Measurements from ENCODE around the gene RYR3.

RYR3 gene

DNA sequence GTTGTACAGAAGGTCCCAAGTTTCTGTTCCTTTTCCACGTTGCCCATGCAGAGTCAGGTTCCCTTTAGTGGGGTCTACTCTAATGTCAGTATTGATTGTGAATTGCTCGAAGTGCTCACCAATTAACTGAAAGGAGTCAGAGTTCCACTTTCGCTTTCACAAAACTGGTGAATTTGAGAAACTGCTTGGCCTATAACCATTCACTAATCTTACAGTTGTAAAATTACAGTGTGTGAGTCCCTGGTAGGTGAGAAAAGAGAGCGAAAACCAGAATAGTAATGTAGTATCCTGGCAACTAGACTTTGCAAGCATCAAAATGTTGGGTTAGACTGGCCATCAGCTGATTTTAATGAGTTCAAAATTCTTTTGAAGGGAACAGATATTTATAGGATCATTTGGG, 420.0 kb downstream of the RYR3 start:
- DNase-seq: no peak

DNA sequence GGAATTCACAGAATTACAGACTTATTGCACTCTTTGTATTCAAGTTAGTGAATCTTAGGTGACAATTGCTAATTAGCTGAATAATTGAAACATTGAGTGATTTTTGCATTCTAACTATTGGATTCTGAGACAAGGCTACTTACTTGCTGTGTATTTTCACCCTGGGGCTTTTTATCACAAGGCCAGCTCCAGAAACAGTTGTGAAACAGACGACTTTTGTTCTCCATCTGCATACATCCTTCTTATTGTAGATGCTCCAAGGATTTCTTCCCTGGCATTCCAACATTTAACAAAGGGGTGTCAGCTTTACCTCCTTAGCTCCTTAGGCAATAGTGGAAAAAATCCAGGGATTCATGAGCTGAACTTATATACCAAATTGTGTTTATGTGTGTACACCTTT, 424.4 kb downstream of the RYR3 start:
- no peak for DNase-seq

DNA sequence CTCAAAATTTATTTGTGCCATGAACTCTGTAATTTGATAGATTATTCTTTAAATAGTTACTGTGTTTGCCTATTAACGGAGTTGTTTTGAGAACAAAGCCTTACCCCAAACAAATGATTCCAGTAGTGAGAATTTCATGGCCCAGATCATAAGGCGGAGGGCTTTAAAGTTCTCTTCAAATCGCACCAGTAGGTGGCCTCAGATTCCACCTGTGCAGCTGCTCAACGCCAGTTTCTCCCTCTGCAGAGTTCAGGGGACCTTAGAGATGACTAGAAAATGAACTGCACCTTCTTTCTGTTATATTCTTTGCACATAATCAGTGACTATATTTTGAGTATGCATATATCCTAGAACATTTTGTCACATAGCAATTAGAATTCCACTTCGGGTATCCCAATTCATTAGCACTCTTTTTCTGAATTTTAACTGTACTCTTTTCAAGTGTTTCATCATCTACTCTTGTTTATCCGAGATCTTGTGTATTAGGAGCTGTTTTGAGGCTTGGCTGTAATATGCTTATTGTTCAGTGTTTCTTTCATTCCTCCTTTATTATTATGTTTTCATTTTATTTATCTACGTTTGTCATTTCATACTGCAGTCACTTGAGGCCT, 425.0 kb downstream of the RYR3 start:
- no peak for DNase-seq

DNA sequence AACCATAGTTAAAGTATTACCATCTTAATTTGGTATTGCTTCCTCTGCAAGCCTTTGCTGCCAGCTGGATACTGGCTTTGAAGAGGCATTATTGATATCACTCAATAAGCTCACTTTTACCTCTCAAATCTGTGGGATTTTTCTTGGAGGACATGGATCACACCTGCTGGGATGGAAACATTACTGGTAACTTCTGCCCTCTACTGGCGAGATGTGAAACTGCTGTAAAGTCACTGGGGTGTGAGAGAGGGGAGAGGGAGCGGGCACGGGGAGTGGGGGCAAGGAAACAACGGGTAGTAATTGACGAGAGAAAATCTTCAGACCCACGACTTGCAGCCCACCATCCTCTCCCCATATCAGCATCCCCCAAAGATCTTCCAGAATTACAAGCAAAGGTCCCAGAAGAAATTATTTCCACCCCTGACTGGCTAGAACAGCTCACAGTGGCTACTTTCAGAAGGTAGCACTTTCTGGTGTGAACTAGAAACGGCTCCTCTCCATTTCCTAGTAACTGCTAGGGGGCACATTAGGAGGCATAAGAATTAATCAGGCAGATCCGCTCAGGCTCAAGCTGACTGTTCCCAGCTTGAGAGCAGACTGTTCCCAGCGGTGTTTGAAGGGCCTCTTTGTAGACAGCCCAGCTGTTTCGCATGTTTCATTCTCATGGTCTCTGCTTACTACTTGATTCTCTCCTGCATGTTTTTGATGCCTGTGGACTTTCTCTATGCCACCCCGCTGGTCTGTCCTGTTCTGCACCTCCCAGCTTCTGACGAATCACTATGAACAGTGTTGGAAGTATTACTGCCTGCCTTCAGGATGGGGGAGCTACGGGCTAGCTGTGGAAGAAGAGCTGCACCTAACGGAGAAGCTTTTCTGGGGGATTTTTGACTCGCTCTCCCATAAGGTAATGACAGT, 427.2 kb downstream of the RYR3 start:
- no peak for DNase-seq

DNA sequence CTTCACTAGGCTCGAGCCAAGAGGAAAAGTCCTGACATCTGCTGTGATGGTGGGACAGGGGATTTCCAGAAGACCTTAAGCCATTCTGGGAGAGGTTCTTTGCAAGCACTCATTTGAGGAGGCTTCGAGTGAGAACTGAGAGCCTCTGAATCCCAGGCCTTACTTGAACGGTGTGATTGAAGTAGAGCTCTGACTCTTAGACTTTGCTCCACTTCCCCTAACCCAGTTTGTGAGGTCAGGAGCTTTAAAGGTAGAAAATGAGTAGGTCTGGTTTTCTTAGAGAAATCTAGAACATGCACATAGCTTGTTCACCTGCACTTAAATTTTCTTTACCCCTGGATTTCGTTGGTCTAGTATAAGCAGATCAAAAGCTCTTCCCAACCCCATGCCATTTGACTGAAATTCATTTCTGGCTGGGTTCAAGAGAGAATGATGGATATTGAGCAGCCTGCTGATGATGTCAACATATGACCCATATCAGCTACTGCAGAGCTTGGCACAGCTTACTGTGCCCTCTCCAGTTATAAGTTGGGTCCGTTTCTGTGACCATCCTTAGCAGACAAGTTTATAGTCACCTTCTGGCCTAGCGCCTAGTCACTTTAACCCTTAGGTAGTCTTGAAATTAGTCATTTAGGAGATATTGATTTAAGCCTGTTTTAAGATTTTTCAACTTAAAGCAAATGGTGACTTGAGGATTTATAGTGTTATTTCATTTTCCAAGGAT, 428.3 kb downstream of the RYR3 start:
- DNase-seq: no peak

DNA sequence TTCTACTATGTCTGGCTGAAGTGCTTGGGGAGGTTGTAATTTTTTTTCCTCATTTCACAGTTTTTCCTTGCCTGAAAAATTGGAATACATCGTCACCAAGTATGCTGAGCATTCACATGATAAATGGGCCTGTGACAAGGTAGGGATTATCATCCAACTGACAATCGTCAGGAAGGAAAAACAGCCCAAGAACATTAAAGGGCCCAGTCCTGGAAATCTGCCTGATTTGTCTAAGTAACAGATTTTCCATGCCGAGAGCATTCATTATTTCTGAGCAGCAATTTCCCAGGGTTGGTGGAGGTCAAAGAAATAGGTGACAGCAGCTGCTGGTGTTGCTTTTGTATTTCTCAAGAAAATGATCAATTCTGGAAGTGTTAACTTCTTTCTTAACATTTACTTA, 431.5 kb downstream of the RYR3 start:
- no peak for DNase-seq

DNA sequence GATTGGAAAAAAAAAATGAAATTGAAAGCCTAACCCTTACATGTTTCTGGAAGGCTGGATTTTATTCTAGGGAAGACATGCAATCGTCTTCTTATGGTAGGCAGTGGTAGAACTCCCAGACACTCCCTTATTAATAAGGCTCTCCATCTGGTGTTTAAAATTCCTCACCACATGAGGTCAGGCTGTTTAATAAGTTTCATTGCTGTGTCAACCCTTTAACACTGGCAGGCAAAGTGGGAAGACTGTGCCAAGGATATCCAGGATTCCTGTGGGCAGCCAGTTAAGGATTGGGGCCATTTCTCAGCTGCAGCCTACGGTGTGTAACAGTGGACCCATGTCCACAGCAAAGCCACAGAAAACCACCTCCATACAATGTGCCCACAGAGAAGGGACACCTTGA, 432.0 kb downstream of the RYR3 start:
- no peak for DNase-seq

DNA sequence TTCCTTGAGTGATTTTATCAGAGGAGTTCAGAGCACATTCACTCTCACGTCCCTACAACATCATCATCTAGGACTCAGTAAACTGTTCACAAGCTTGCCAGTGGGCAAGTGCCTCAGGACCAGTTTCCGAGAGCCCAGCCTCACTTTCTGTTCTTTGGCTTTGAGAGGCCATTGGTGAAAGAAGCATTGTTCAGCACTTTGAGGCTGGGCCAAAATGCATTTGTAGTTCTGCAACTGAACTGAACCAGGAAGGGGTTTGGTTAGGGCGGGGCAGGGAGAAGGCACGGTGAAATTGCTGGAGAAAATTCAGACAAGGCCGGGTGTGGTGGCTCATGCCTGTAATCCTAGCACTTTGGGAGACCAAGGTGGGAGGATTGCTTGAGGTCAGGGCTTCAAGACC, 435.4 kb downstream of the RYR3 start:
- DNase-seq: no peak

DNA sequence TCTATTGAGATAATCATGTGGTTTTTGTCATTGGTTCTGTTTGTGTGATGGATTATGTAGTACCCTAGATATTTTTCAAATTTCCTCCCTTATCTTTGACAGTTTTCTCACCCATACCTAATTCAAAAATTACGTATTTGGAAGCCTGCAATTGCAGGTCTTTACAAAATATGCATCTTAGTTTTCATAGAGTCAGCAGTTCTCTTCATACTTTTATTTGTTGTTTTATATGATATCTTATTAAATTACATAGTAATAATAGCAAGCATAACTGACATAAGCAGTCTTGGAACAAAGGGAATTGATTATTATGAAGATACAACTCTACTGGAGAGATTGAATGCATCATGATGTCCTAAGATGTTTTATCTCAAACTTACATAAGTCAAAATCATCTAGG, 442.2 kb downstream of the RYR3 start:
- DNase-seq: no peak

DNA sequence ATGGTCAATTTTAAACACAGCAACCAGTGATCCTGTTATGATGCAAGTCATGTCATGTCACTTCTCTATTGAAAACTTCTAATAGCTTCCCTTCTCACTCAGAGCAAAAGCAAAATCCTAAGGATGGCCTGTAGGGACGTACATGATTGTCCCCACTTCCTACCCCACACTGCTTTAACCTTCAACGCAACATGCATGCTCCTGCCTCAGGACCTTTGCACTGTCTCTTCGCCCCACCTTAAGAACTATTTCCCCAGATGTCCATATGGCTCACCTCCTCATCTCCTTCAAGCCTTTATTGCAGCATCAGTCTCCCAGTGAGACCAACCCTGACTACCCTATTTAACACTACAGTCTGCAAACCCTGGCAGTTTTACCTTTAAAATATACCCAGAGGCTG, 443.5 kb downstream of the RYR3 start:
- no peak for DNase-seq

DNA sequence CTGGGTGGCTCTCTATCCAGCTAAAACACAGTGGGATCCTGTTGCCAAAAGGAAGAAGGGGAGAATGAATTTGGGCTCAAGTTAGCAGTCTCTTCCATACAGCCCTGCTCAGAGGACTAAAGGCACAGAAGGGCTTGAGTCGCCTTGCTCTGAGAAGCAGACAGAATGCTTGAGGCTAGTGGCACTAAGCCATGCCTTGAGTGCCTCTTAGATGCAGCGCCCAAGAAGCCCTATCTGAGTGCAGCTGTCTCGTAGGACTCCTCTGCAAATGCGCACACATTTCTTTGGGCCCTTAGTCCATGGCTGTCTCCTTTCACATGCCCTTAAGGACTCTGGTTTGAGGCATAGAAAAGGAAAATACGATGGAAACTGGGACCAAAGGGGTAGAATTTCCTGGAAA, 446.2 kb downstream of the RYR3 start:
- DNase-seq: no peak

DNA sequence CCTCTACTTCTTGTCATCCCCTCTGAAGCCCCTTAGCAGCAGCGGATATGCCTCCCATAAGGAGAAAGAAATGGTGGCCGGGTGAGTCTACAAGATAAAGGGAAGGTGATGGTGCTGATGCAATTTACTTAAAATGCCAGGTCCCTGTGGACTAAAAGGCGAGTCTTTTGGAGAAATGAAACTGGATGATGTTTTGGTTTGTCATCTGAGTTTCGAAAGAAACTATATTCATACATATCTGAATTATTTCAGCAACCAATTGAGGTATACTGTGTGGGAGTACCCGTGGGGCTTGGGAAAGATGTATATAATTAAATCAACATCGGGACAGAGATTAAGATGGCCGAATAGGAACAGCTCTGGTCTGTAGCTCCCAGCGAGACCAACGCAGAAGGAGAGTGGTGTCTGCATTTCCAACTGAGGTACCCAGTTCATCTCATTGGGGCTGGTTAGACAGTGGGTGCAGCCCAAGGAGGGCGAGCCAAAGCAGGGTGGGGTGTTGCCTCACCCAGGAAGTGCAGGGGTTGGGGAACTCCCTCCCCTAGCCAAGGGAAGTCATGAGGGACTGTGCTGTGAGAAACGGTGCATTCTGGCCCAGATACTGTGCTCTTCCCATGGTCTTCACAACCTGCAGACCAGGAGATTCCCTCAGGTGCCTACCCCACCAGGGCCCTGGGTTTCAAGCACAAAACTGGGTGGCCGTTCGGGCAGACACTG, 446.9 kb downstream of the RYR3 start:
- DNase-seq: no peak

DNA sequence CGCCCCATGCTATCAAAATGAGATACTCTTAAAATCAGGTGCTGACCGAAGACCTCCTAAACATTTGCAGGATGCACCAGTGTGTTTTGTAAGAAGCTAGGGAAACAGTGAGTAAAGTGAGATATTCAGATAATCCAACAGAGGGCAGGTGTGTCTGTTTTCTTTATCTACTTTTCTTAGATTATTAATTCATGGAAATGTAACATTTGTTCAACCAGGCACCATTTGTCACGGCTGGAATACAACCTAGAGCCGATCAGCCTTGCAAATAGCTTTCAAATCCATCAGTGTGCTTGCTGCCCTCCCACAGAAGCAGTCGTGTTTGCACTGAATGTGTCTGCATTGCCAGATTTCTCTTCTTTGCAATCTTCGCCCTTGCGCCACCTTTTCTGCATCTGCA, 455.6 kb downstream of the RYR3 start:
- DNase-seq: no peak

DNA sequence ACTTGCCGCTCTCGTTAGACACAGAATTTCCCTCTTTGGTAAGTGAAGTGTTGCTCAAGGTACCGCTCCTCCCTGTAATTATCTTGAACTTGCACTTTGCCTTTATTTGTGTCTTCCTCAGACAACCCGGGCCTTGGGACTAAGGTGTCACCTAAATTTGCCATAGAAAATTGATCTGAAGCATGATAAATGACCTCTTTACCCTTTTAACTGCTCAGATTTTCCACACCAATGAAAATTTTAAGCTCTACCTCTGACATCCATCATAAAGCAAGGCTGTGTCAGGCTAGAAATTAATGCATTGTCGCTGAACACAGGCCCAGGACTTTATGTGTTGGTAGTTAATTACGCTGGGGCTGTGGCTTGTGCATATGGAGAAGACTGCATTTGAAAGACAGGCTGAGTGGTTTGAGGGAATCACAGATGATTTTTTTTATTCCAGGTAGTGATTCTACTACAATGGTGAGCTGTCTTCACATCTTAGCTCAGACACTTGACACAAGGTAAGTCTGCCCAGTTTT, 458.0 kb downstream of the RYR3 start:
- DNase-seq: no peak

DNA sequence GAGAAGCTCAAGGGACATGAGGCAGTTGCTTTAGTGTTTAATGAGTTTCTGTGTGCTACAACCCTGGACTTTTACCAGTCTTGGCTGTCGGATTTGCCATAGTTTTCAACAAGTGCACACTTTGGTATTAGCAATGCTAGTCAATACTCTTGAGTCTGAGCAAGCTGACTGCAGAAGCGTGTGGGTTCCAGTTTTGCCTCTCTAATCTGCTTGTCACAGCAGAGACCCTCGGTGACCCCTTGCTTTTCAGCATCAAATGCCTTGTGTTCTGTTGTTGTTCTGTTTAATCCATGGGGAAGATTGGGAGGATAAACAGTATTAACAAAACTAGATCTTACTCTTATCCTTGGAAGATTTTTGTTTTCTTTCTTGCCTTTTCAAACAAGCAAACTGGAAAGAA, 463.2 kb downstream of the RYR3 start:
- no peak for DNase-seq

DNA sequence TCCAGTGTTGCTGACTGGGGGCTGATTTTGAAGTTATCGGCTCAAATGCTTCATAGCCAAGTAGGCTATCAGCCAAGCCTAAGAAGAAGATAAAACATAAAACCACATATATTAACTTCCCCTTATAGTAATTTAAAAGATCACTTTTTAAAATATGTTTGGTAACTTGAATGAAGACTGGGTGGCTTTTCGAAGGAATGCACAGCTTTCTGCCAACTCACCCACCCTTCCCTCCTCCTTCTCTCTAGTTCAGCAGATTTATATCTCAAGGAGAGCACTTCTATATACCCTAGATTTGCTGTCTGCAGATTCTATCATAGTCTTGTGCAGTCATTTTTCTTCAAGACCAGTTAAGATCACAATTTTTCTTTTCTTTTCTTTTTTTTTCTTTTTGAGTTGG, 468.1 kb downstream of the RYR3 start:
- DNase-seq: no peak

DNA sequence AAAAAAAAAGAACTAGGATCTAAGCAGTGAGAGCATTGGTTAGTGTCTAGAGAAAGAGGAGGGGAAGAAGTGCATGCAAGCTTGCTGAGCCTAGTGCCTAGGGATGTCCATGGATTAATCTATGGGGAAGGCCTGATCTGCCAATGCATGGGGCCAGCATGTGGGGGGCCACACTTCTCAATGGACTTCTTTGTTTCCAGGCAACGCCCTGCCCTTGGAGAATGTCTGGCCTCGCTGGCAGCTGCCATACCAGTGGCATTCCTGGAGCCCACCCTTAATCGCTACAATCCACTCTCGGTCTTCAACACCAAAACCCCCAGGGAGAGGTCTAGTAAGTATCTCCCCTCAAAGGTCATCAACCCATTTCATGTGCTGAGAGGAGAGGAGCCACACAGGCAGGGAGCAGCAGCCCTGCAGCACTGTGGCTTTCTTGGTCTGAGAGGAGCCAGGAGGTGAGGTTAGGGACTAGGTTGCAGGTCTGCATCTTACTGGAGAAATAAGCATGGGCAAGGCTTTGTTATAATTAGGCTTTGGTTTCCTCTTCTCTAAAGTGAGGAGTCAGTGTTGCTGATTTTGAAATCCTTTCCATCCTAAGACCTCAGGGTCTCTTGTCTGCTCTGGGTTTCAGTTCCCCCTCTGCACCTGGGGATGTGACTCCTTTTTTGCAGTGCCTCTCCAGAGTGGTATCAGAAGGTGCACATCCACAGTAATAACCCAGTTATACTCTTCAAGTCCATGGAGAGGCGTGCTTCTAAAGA, 469.4 kb downstream of the RYR3 start:
- DNase-seq: no peak

DNA sequence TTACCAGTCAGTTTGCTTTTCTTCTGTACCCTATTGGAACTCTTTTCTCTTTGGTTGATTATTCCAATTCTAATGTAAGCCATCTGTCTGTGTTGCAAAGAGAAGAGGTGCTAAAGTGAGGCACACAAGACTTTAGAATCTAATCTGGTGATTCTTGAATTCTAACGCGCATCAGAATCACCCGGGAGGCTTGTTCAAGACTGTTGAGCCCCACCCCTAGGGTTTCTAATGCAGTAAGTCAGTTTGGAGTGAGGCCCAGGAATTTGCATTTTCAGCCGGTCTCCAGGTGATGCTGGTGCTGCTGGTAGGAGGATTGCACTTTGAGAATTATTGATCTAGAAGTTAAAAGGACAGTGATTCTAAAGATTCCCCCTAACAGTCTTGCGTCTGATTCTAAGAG, 472.2 kb downstream of the RYR3 start:
- no peak for DNase-seq

DNA sequence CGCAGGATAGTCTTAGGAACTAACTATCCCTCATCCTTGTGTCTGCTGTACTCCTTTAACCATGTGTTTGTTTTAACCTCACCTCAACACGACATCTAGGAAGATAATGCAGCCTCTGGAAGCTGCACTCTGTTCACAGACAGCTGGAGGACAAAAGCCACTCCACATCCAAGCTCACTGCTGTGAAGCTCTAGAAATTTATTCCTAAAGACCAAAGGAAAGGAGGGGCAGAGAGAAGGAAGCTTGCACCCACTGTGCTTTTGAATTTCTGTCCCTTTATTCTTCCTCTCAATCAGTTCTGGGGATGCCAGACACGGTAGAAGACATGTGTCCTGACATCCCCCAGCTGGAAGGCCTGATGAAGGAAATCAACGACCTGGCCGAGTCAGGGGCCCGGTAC, 474.6 kb downstream of the RYR3 start:
- no peak for DNase-seq

DNA sequence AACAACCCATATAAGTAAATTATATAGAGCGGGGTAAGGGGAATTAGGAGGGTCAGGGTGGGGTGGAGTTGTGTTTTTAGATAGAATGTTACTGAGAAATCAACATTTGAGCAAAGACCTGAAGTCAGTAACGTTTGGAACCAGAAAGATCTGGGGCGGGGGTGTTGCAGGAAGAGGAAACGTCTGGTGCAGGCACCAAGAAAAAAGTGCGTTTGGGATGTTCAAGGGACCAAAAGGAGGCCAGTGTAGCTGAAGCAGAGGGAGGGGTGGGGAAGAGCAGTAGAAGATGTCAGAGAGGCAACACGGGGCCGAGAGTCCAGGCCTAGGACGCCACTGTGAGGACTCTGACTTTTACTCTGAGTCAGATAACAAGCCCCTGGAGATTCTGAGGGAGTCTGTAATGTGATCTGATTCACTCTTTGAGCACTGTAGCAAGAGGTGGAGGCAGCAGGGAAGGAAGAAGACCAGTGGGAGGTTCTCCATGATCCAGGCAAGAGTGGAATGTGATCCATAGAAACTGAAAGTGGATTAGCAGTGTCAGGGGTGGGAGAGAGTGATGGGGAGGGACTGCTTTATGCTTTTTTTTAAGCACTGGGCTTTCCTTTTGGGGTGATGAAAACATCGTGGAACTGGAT, 478.3 kb downstream of the RYR3 start:
- no peak for DNase-seq

DNA sequence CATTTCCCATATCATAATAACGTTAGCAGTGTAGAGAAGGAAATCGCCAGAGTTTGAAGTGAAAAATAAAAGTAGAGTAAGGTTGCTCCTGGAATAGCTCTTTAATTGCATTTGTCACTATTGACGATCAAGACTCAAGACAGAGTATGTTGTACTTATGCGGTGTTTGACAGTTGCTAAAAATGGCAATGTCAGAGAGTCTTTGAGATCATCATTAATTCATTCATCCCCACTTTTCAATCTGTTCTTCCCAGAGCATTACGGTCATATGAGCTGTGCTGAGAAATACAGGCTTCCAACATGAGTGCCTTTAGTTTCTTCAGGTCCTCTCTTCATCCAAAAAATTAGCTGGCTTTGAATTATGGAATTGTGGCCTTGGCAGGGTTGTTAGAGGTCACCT, 483.7 kb downstream of the RYR3 start:
- no peak for DNase-seq

DNA sequence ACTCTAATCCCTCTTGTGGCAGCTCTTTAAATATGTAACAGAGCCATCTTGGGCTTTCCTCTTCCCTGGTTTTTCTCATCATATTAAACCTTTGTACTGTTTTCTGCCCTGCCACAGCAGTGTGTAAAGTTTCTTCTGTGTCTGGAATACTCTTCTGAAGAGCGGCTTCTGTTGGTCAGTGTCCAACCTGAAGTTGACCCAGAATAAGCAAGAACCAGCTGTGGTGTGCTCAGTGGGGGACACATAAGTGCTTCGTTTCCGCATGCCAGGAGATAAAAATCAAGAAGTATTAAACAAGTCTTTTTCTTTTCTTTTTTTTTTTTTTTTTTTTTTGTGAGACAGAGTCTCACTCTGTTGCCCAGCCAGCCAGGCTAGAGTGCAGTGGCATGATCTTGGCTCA, 484.3 kb downstream of the RYR3 start:
- no peak for DNase-seq
